OCI-M2 (cell line): ENCODE measurements around the gene EFEMP2.

Source experiments
- DNase-seq: peaks from one replicate; lab custom pipeline; 2025; ENCODE audit not compliant: unreplicated experiment; lab: John Stamatoyannopoulos, UW

EFEMP2 gene

GRCh38 chr11:65885231-65885630 is 12.6 kb upstream of the EFEMP2 start:
- DNase-seq, result no peak

- no peak for DNase-seq
Measured at GRCh38 chr11:65884716-65885092, 12.1 kb upstream of the EFEMP2 start.

- DNase-seq, result no peak
Measured at GRCh38 chr11:65883786-65884715, 11.5 kb upstream of the EFEMP2 start.

GRCh38 chr11:65883058-65883761 is 10.6 kb upstream of the EFEMP2 start:
- DNase-seq, result no peak

- DNase-seq, result no peak
Measured at GRCh38 chr11:65882120-65883057, 9.8 kb upstream of the EFEMP2 start.

- DNase-seq, result no peak
Measured at GRCh38 chr11:65880844-65881421, 8.3 kb upstream of the EFEMP2 start.

- no peak for DNase-seq
Measured at GRCh38 chr11:65880027-65880426, 7.4 kb upstream of the EFEMP2 start.

GRCh38 chr11:65879617-65880016 is 7.0 kb upstream of the EFEMP2 start, which contains the start of gene CTSW:
CTSW (plus strand) TSS chr11:65879837; CDS start chr11:65879855, 18 bp downstream.
- no peak for DNase-seq

GRCh38 chr11:65873318-65874156 is 937 bp upstream of the EFEMP2 start:
- peak; percentile 77 for DNase-seq

GRCh38 chr11:65871811-65872548 is 620 bp downstream of the EFEMP2 start:
- no peak for DNase-seq

- no peak for DNase-seq
Measured at GRCh38 chr11:65870706-65871681, 1.6 kb downstream of the EFEMP2 start.

GRCh38 chr11:65870307-65870658 is 2.3 kb downstream of the EFEMP2 start:
- DNase-seq, result no peak

GRCh38 chr11:65869643-65870306 is 2.8 kb downstream of the EFEMP2 start:
- no peak for DNase-seq

- DNase-seq, result no peak
Measured at GRCh38 chr11:65868907-65869306, 3.7 kb downstream of the EFEMP2 start.

GRCh38 chr11:65868076-65868667 is 4.4 kb downstream of the EFEMP2 start:
- no peak for DNase-seq

GRCh38 chr11:65867284-65868071 is 5.1 kb downstream of the EFEMP2 start:
- DNase-seq, result no peak
